IMR-90 (cell line): ENCODE results near the gene CACUL1. TPM values are rescaled to one million over a fixed set of nuclear protein-coding genes. Genes with fewer than 3 reads are reported as not detected.
"Not testable (repeated sequence)": the region's sequence is repeated elsewhere in the genome, so short reads cannot be mapped to it uniquely, and the experiment has no call there.

Source experiments
- ATAC-seq: fragments of 200-7000 bp; cut with Tn5 transposase; 2 replicates; pipeline ENCODE4 v1.9.1; 2020; ENCODE audit warnings: low read depth, mild to moderate bottlenecking, moderate library complexity
- BruUV-seq: library from RNA; stranded (reverse); fragments of 400-500 nt; replicated peaks from 2 replicates; lab custom pipeline; 2021; lab: Mats Ljungman, UMichigan
- CTCF ChIA-PET: fragments of 300-600 bp; formaldehyde crosslinking; extraction: SDS; loops from one replicate; lab custom pipeline; 2021; ENCODE audit warnings: antibody characterized with exemption; lab: Yijun Ruan, JAX
- POLR2A ChIA-PET: fragments of 300-600 bp; sonication (Branson Sonifier 250); formaldehyde crosslinking; loops from one replicate; lab custom pipeline; 2022; ENCODE audit warnings: antibody characterized with exemption; ENCODE audit not compliant: unreplicated experiment; lab: Charles Lee
- DNase-seq: peaks from one replicate; pipeline ENCODE4 v3.0.0; 2013
- H2AFZ ChIP-seq: replicated peaks from 2 replicates; pipeline ENCODE3; 2013; ENCODE audit warnings: low read length, mild to moderate bottlenecking; ENCODE audit not compliant: poor library complexity
- H2AK5ac ChIP-seq: 2 replicates; pipeline ENCODE4 v1.6.1; 2013; ENCODE audit warnings: low read depth, low read length, inconsistent platforms
- H2AK9ac ChIP-seq: replicated peaks from 2 replicates; pipeline ENCODE3; 2013; ENCODE audit warnings: mild to moderate bottlenecking, low read depth, low read length, moderate library complexity; ENCODE audit not compliant: poor library complexity
- H2BK120ac ChIP-seq: 2 replicates; pipeline ENCODE4 v1.6.1; 2013; ENCODE audit warnings: low read depth, low read length, inconsistent platforms
- H2BK15ac ChIP-seq: 3 replicates; pipeline ENCODE4 v1.6.1; 2013; ENCODE audit warnings: low read depth, low read length, inconsistent platforms
- H2BK20ac ChIP-seq: 2 replicates; pipeline ENCODE4 v1.6.1; 2013; ENCODE audit warnings: low read depth, mild to moderate bottlenecking, inconsistent platforms, low read length, moderate library complexity
- H2BK5ac ChIP-seq: 2 replicates; pipeline ENCODE4 v1.6.1; 2013; ENCODE audit warnings: mild to moderate bottlenecking, low read depth, low read length, inconsistent platforms; ENCODE audit not compliant: poor library complexity, severe bottlenecking
- H3K14ac ChIP-seq: replicated peaks from 2 replicates; pipeline ENCODE4 v1.6.1; 2013; ENCODE audit warnings: low read depth, low read length, inconsistent platforms
- H3K18ac ChIP-seq: 2 replicates; pipeline ENCODE4 v1.6.1; 2013; ENCODE audit warnings: low read depth, low read length, control low read depth
- H3K23ac ChIP-seq: 2 replicates; pipeline ENCODE4 v1.6.1; 2013; ENCODE audit warnings: low read depth, low read length, inconsistent platforms
- H3K27ac ChIP-seq: 2 replicates; pipeline ENCODE4 v1.5.1; 2013; ENCODE audit warnings: mild to moderate bottlenecking, control low read depth, low read length; ENCODE audit not compliant: insufficient read depth
- H3K27me3 ChIP-seq: 2 replicates; pipeline ENCODE4 v1.6.1; 2013; ENCODE audit warnings: low read length; ENCODE audit not compliant: control insufficient read depth, insufficient read depth
- H3K36me3 ChIP-seq: 2 replicates; pipeline ENCODE4 v1.6.1; 2013; ENCODE audit warnings: low read length, mixed read lengths; ENCODE audit not compliant: control insufficient read depth, insufficient read depth
- H3K4ac ChIP-seq: 2 replicates; pipeline ENCODE4 v1.6.1; 2013; ENCODE audit warnings: low read depth, low read length, inconsistent platforms
- H3K4me1 ChIP-seq: 2 replicates; pipeline ENCODE4 v1.6.1; 2013; ENCODE audit warnings: low read length, mixed read lengths; ENCODE audit not compliant: control insufficient read depth, insufficient read depth
- H3K4me2 ChIP-seq: 2 replicates; pipeline ENCODE4 v1.6.1; 2013; ENCODE audit warnings: low read depth, mild to moderate bottlenecking, control low read depth, low read length, moderate library complexity
- H3K4me3 ChIP-seq: 2 replicates; pipeline ENCODE4 v1.5.1; 2013; ENCODE audit warnings: low read depth, mild to moderate bottlenecking, control low read depth, low read length, moderate library complexity; ENCODE audit not compliant: insufficient read depth
- H3K56ac ChIP-seq: 2 replicates; pipeline ENCODE4 v1.6.1; 2013; ENCODE audit warnings: low read length, inconsistent platforms; ENCODE audit not compliant: insufficient read depth; ENCODE audit errors: extremely low read depth
- H3K79me1 ChIP-seq, 2 experiments: 2 replicates each; pipeline ENCODE4 v1.6.1; 2013; ENCODE audit warnings: low read length in 2 of 2, inconsistent platforms in 1 of 2, low read depth in 1 of 2
- H3K9ac ChIP-seq: 2 replicates; pipeline ENCODE4 v1.6.1; 2013; ENCODE audit warnings: low read depth, low read length, control low read depth
- H3K9me1 ChIP-seq: 2 replicates; pipeline ENCODE4 v1.6.1; 2013; ENCODE audit warnings: low read length, inconsistent platforms; ENCODE audit not compliant: insufficient read depth
- H3K9me3 ChIP-seq: 2 replicates; pipeline ENCODE4 v1.6.1; 2013; ENCODE audit warnings: low read length; ENCODE audit not compliant: control insufficient read depth, insufficient read depth
- H4K20me1 ChIP-seq: 2 replicates; pipeline ENCODE4 v1.6.1; 2013; ENCODE audit warnings: low read length, inconsistent platforms; ENCODE audit not compliant: insufficient read depth
- H4K5ac ChIP-seq: 2 replicates; pipeline ENCODE4 v1.6.1; 2013; ENCODE audit warnings: mild to moderate bottlenecking, low read depth, low read length, control low read depth
- H4K8ac ChIP-seq, 2 experiments: 2 replicates each; pipeline ENCODE4 v1.6.1; 2013; ENCODE audit warnings: low read depth in 2 of 2, low read length in 2 of 2, control low read depth in 1 of 2, inconsistent platforms in 1 of 2
- H4K91ac ChIP-seq: 2 replicates; pipeline ENCODE4 v1.6.1; 2013; ENCODE audit warnings: low read depth, low read length, inconsistent platforms; ENCODE audit not compliant: insufficient read depth
- BHLHE40 ChIP-seq: fragments of 150-350 bp; IDR thresholded peaks from 2 replicates; pipeline ENCODE4 v1.6.1; 2016; ENCODE audit warnings: mild to moderate bottlenecking, low read depth, low read length
- CEBPB ChIP-seq: IDR thresholded peaks from 2 replicates; pipeline ENCODE4 v1.6.1; 2012; ENCODE audit warnings: low read depth, low read length, improper control_type of control experiment
- ELK1 ChIP-seq: fragments of 150-350 bp; IDR thresholded peaks from 2 replicates; pipeline ENCODE4 v1.6.1; 2016; ENCODE audit warnings: low read depth, mild to moderate bottlenecking, low read length, moderate library complexity, borderline replicate concordance
- MAZ ChIP-seq: IDR thresholded peaks from 2 replicates; pipeline ENCODE4 v1.6.1; 2012; ENCODE audit warnings: low read depth, mild to moderate bottlenecking, low read length, improper control_type of control experiment, moderate library complexity, borderline replicate concordance
- MXI1 ChIP-seq: IDR thresholded peaks from 2 replicates; pipeline ENCODE4 v1.6.1; 2012; ENCODE audit warnings: low read depth, mild to moderate bottlenecking, low read length, moderate library complexity, borderline replicate concordance
- NFE2L2 ChIP-seq: fragments of 150-350 bp; IDR thresholded peaks from 2 replicates; pipeline ENCODE4 v1.6.1; 2016; ENCODE audit warnings: low read depth, mild to moderate bottlenecking, low read length
- POLR2A ChIP-seq: IDR thresholded peaks from 2 replicates; pipeline ENCODE4 v1.6.1; 2012; ENCODE audit warnings: mild to moderate bottlenecking, low read depth, low read length
- SMC3 ChIP-seq: fragments of 150-350 bp; IDR thresholded peaks from 2 replicates; pipeline ENCODE4 v1.6.1; 2016; ENCODE audit warnings: low read depth, mild to moderate bottlenecking, antibody characterized with exemption, low read length, moderate library complexity
- WGBS, 2 experiments: methylation state at CpG; one replicate each; pipeline versions ENCODE4 v1.1.5 to v1.1.7; 2013; ENCODE audit warnings: missing lambda C conversion rate in 2 of 2; ENCODE audit not compliant: insufficient read length in 1 of 2; ENCODE audit errors: extremely low coverage in 2 of 2; 5-methylcytosine and 5-hydroxymethylcytosine counted together
- dilution Hi-C: fragments of 300-500 bp; cut with HindIII; formaldehyde crosslinking; loops from one replicate; pipeline ENCODE4 v1.14.3; 2018; ENCODE audit warnings: low sequenced_read_pairs; ENCODE audit not compliant: unreplicated experiment
- in situ Hi-C: fragments of 300-500 bp; cut with MboI; formaldehyde crosslinking; loops from 3 replicates; pipeline ENCODE4 v1.14.3; 2019; ENCODE audit warnings: low sequenced_read_pairs, inconsistent platforms, mixed read lengths
- intact Hi-C: fragments of 100-400 bp; cut with micrococcal nuclease; formaldehyde crosslinking; loops from 2 replicates; pipeline ENCODE4 v1.10.0; 2022
- polyA plus RNA-seq, 3 experiments: library from polyadenylated mRNA; depleted of rRNA; stranded (reverse); fragments of >200 nt; gene quantifications; 2 replicates each; pipeline ENCODE4 v1.2.3, GENCODE V29; 2012; ENCODE audit warnings: low replicate concordance in 1 of 3
- total RNA-seq: library from RNA; depleted of rRNA; stranded (reverse); fragments of >200 nt; gene quantifications from 2 replicates; pipeline ENCODE4 v1.2.3, GENCODE V29; 2012

CACUL1 gene
- total and polyA plus RNA-seq, 2 of the 4 experiments (the other 2 are of a cell fraction), result 5.3 to 23.5 TPM

DNA sequence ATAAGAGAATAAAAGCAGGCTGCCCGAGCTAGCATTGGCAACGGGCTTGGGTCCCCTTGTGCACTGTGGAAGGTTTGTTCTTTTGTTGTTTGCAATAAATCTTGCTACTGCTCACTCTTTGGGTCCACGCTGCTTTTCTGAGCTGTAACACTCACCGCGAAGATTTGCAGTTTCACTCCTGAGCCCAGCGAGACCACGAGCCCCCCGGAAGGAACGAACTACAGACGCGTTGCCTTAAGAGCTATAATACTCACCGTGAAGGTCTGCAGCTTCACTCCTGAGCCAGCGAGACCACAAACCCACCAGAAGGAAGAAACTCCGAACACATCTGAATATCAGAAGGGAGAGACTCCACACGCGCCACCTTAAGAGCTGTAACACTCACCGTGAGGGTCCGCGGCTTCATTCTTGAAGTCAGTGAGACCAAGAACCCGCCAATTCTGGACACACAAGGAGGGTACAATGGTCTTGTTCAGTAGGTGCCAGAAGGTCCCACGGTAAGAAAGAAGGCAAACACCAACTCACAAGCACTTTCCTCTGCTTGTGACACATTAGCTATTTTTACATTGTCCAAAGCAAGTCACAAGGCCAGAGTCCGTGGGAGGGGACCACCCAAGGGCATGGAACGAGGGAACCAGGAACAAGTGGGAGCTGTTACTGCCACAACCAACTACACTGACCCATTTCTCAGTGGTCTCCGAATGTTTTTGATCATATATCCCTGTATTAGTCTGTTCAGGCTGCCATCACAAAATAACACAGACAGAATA is 29.2 kb upstream of the CACUL1 start:
- intact Hi-C loops, result no loop called here
- dilution Hi-C loops, result no loop called here
- Histone ChIP-seq H3K4me3 (no peak overlapping the region), H3K18ac (no peak overlapping the region), H3K79me1 (no peaks in the 10 kb centered on the region), H3K4me2 (no peak overlapping the region), H3K4me1 (no peaks in the 10 kb centered on the region), H3K23ac (no peak overlapping the region), H4K20me1 (no peaks in the 10 kb centered on the region), H4K91ac (no peak overlapping the region), H2AK5ac (no peak overlapping the region), H4K8ac (no peak overlapping the region), H2BK120ac (no peak overlapping the region), H2BK15ac (no peak overlapping the region), H3K9me1 (no peaks in the 10 kb centered on the region), H2BK20ac (no peak overlapping the region), H3K4ac (no peak overlapping the region), H3K14ac (no peak overlapping the region), H3K27me3 (peaks cover 7% of the 10 kb centered on the region), H2BK5ac (no peak overlapping the region), H3K56ac (no peak overlapping the region), H3K9ac (no peak overlapping the region), H4K5ac (no peak overlapping the region), H3K27ac (no peak overlapping the region), H3K9me3 (no peaks in the 10 kb centered on the region), H2AK9ac (no peak overlapping the region), H2AFZ (no peak overlapping the region), H3K36me3 (no peaks in the 10 kb centered on the region)
- TF ChIP-seq BHLHE40 (no peak), MAZ (no peak), NFE2L2 (no peak), MXI1 (no peak), SMC3 (no peak), POLR2A (no peak), CEBPB (no peak), ELK1 (no peak)
- in situ Hi-C loops, result no loop called here
- no TSS peak for BruUV-seq
- no CpG with 5 or more reads among the region's 24 CpGs for WGBS, 2 experiments
- no peak for ATAC-seq
- ChIA-PET POLR2A (no interaction called here), CTCF (no interaction called here)
- no peak for DNase-seq

GRCh38 chr10:118782916-118783465 is 28.2 kb upstream of the CACUL1 start:
- in situ Hi-C loops, H4K8ac ChIP-seq, H3K4ac ChIP-seq, H3K79me1 ChIP-seq, H2AK9ac ChIP-seq, H3K14ac ChIP-seq, H3K4me3 ChIP-seq, POLR2A ChIA-PET, H4K5ac ChIP-seq, BruUV-seq, H2BK15ac ChIP-seq, ATAC-seq, H2AK5ac ChIP-seq, H3K18ac ChIP-seq, H3K9me3 ChIP-seq, DNase-seq, H2BK5ac ChIP-seq, H3K23ac ChIP-seq, H3K4me1 ChIP-seq, H3K56ac ChIP-seq, CTCF ChIA-PET, H2BK120ac ChIP-seq, H4K20me1 ChIP-seq, H3K4me2 ChIP-seq, H2BK20ac ChIP-seq, dilution Hi-C loops, H3K27ac ChIP-seq, H3K36me3 ChIP-seq, H3K9me1 ChIP-seq, H2AFZ ChIP-seq, intact Hi-C loops, H4K91ac ChIP-seq, H3K9ac ChIP-seq: not testable (repeated sequence)
- peaks cover 10% of the 10 kb centered on the region for H3K27me3 ChIP-seq
- 83% methylated on average over 4 of the region's 31 CpGs; no CpG with 5 or more reads in 1 of the 2 experiments for WGBS, 2 experiments
